A549 (cell line): ENCODE data around the gene NEURL1. TPM values are rescaled to one million over a fixed set of nuclear protein-coding genes. Genes with fewer than 3 reads are reported as not detected.

ENCODE experiments used
- ATAC-seq, 2 experiments: fragments of 200-7000 bp in 1 of 2; fragments of >200 bp in 1 of 2; cut with Nextera tagmentation in 1 of 2; cut with Tn5 transposase in 1 of 2; 3 replicates each; pipeline versions ENCODE4 v1.8.0 to v1.9.1; 2018 to 2020; ENCODE audit warnings: mild to moderate bottlenecking in 1 of 2, moderate library complexity in 1 of 2
- CTCF ChIA-PET: fragments of 300-600 bp; sonication (Branson Sonifier 250); formaldehyde crosslinking; extraction: SDS; loops from one replicate; lab custom pipeline; 2021; ENCODE audit warnings: antibody characterized with exemption, inconsistent platforms; lab: Yijun Ruan, JAX
- POLR2A ChIA-PET: fragments of 350-600 bp; formaldehyde crosslinking; extraction: SDS; loops from one replicate; lab custom pipeline; 2021; ENCODE audit warnings: antibody characterized with exemption, inconsistent platforms; lab: Yijun Ruan, JAX
- DNase-seq, 2 experiments: peaks; one replicate each; pipeline versions ENCODE4 v3.0.0 to v3.0.0-alpha.2; 2011 to 2016; ENCODE audit warnings: low read depth in 1 of 2, low spot score in 1 of 2
- FAIRE-seq: peaks from 2 replicates; lab custom pipeline; 2011; peaks lifted over from hg19 to GRCh38; lab: Jason Lieb, UNC
- H3K27ac ChIP-seq, 2 experiments: fragments of >200 bp; sonication (Bioruptor Twin); formaldehyde crosslinking; 3 replicates each; pipeline ENCODE4 v1.5.1; 2016 to 2017
- H3K4me1 ChIP-seq: fragments of >200 bp; sonication (Bioruptor Twin); formaldehyde crosslinking; 3 replicates; pipeline ENCODE4 v1.6.1; 2016
- H3K4me2 ChIP-seq: fragments of >200 bp; sonication (Bioruptor Twin); formaldehyde crosslinking; 3 replicates; pipeline ENCODE4 v1.6.1; 2016
- H3K4me3 ChIP-seq: fragments of >200 bp; sonication (Bioruptor Twin); formaldehyde crosslinking; 3 replicates; pipeline ENCODE4 v1.5.1; 2016
- H3K9me3 ChIP-seq: fragments of >200 bp; sonication (Bioruptor Twin); formaldehyde crosslinking; 3 replicates; pipeline ENCODE4 v1.6.1; 2016
- CBX2 ChIP-seq: fragments of 200-600 bp; sonication (generic); IDR thresholded peaks from 2 replicates; pipeline ENCODE4 v1.6.1; 2016; ENCODE audit warnings: low read depth, mild to moderate bottlenecking, borderline replicate concordance
- CEBPB ChIP-seq, 2 experiments: fragments of >200 bp in 1 of 2; sonication (Bioruptor Twin) in 1 of 2; formaldehyde crosslinking in 1 of 2; IDR thresholded peaks; 2 replicates each; pipeline ENCODE4 v1.6.1; 2012 to 2016
- CHD4 ChIP-seq: fragments of 200-600 bp; sonication (generic); IDR thresholded peaks from 2 replicates; pipeline ENCODE4 v1.6.1; 2016; ENCODE audit warnings: antibody characterized with exemption, mild to moderate bottlenecking, borderline replicate concordance
- EHMT2 ChIP-seq: fragments of 200-600 bp; sonication (generic); IDR thresholded peaks from 2 replicates; pipeline ENCODE4 v1.6.1; 2016; ENCODE audit warnings: antibody characterized with exemption, low read depth, mild to moderate bottlenecking, moderate library complexity
- FOSL2 ChIP-seq, 2 experiments: fragments of 450-650 bp in 1 of 2; fragments of >200 bp in 1 of 2; sonication (Bioruptor Twin) in 1 of 2; formaldehyde crosslinking; IDR thresholded peaks; 2 replicates each; pipeline versions ENCODE4 v1.5.0 to v1.6.1; 2016 to 2020; ENCODE audit warnings: mild to moderate bottlenecking in 1 of 2, moderate library complexity in 1 of 2
- HOXB5 ChIP-seq: fragments of 250-450 bp; sonication (Bioruptor Pico); IDR thresholded peaks from 2 replicates; pipeline ENCODE4 v1.5.0; 2020; ENCODE audit warnings: mild to moderate bottlenecking, moderate library complexity
- KDM1A ChIP-seq: fragments of 200-600 bp; sonication (generic); IDR thresholded peaks from 2 replicates; pipeline ENCODE4 v1.6.1; 2016; ENCODE audit warnings: low read depth, mild to moderate bottlenecking
- KDM5A ChIP-seq: fragments of 200-600 bp; sonication (generic); IDR thresholded peaks from 2 replicates; pipeline ENCODE4 v1.6.1; 2016; ENCODE audit warnings: antibody characterized with exemption, mild to moderate bottlenecking
- MAZ ChIP-seq: fragments of 150-350 bp; IDR thresholded peaks from 2 replicates; pipeline ENCODE4 v1.6.1; 2014; ENCODE audit warnings: antibody characterized with exemption, low read depth, low read length, borderline replicate concordance
- MYC ChIP-seq: IDR thresholded peaks from 2 replicates; pipeline ENCODE4 v1.6.1; 2012; ENCODE audit warnings: mild to moderate bottlenecking, inconsistent platforms, low read length, improper control_type of control experiment, borderline replicate concordance
- NFE2L2 ChIP-seq: fragments of 150-350 bp; conservative IDR thresholded peaks from 2 replicates; pipeline ENCODE4 v1.6.1; 2014; ENCODE audit warnings: low read length
- PHF8 ChIP-seq: fragments of 200-600 bp; sonication (generic); IDR thresholded peaks from 2 replicates; pipeline ENCODE4 v1.6.1; 2016; ENCODE audit warnings: low read depth, mild to moderate bottlenecking, antibody characterized with exemption, moderate library complexity, borderline replicate concordance
- TFCP2L1 ChIP-seq: fragments of 250-450 bp; sonication (Bioruptor Pico); IDR thresholded peaks from 2 replicates; pipeline ENCODE4 v1.5.0; 2021; ENCODE audit warnings: mild to moderate bottlenecking
- WGBS: methylation state at CpG from one replicate; pipeline ENCODE4 v1.1.6; 2017; ENCODE audit errors: missing lambda C conversion rate; 5-methylcytosine and 5-hydroxymethylcytosine counted together
- polyA plus RNA-seq, 4 experiments: library from polyadenylated mRNA; depleted of rRNA in 3 of 4; stranded (reverse); fragments of >200 nt; fragmentation: RNase III in 1 of 4; extraction: RNeasy Plus Mini Kit Qiagen cat#74134 plus additional on column Dnase treatment in 1 of 4; gene quantifications; 2 replicates in 3 of 4; 3 replicates in 1 of 4; pipeline ENCODE4 v1.2.3, GENCODE V29; 2011 to 2017
- TF ChIP-seq, protein P1 (sequence below): fragments of 200-600 bp; sonication (generic); IDR thresholded peaks from 2 replicates; pipeline ENCODE4 v1.6.1; 2016; ENCODE audit warnings: antibody characterized with exemption, mild to moderate bottlenecking, moderate library complexity
- TF ChIP-seq, protein P2 (sequence below): fragments of >200 bp; sonication (Bioruptor Twin); formaldehyde crosslinking; IDR thresholded peaks from 3 replicates; pipeline ENCODE4 v1.6.1; 2016
- TF ChIP-seq, protein P3 (sequence below): IDR thresholded peaks from 2 replicates; pipeline ENCODE4 v1.6.1; 2012; ENCODE audit warnings: low read depth, borderline replicate concordance
- TF ChIP-seq, protein P4 (sequence below): IDR thresholded peaks from 2 replicates; pipeline ENCODE4 v1.6.1; 2012

NEURL1 gene
- polyA plus RNA-seq, 2 of the 4 experiments (the other 2 are of a cell fraction): 0.06 to 0.37 TPM

DNA sequence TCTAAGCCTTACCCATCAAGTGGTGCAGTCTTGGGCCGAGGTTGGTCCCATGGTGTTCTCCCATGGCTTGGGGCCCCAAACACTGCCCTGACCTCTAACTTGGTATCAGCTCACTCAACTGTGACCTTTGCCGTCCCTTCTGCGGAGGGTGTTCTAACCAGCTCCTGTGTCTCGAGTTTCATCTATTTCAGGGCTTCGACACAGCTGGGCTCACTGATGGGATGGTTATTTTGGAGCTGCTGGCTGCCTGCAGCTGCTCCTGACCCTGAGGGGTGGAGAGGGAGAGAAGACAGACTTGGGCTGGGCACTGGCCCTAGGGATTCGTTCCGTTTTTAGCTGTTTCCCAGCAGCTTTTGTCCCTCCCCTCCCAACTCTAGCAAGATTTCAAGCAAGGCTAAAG, 86.9 kb downstream of the NEURL1 start:
- Histone ChIP-seq H3K27ac (no peak overlapping the region), H3K4me2 (no peak overlapping the region), H3K4me3 (no peak overlapping the region), H3K9me3 (no peaks in the 10 kb centered on the region), H3K4me1 (peaks cover 28% of the 10 kb centered on the region)
- FAIRE-seq (no peak), DNase-seq (no peak), ATAC-seq (no peak)
- ChIA-PET CTCF (interaction anchor here (0.9 to 10.5 kb wide), 5 partner anchors 10 to 679 kb away, joined by 3 to 100 read pairs (median 24); no protein-coding TSS in a partner anchor), POLR2A (no interaction called here)
- WGBS: 78% methylated on average over 7 of the region's 7 CpGs
- TF ChIP-seq TFCP2L1: no peak
- TF ChIP-seq CBX2: no peak
- TF ChIP-seq HOXB5 (CRISPR knock-in tag): no peak
- TF ChIP-seq, protein P1, sequence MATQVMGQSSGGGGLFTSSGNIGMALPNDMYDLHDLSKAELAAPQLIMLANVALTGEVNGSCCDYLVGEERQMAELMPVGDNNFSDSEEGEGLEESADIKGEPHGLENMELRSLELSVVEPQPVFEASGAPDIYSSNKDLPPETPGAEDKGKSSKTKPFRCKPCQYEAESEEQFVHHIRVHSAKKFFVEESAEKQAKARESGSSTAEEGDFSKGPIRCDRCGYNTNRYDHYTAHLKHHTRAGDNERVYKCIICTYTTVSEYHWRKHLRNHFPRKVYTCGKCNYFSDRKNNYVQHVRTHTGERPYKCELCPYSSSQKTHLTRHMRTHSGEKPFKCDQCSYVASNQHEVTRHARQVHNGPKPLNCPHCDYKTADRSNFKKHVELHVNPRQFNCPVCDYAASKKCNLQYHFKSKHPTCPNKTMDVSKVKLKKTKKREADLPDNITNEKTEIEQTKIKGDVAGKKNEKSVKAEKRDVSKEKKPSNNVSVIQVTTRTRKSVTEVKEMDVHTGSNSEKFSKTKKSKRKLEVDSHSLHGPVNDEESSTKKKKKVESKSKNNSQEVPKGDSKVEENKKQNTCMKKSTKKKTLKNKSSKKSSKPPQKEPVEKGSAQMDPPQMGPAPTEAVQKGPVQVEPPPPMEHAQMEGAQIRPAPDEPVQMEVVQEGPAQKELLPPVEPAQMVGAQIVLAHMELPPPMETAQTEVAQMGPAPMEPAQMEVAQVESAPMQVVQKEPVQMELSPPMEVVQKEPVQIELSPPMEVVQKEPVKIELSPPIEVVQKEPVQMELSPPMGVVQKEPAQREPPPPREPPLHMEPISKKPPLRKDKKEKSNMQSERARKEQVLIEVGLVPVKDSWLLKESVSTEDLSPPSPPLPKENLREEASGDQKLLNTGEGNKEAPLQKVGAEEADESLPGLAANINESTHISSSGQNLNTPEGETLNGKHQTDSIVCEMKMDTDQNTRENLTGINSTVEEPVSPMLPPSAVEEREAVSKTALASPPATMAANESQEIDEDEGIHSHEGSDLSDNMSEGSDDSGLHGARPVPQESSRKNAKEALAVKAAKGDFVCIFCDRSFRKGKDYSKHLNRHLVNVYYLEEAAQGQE: no peak
- TF ChIP-seq KDM5A: no peak
- TF ChIP-seq, protein P2, sequence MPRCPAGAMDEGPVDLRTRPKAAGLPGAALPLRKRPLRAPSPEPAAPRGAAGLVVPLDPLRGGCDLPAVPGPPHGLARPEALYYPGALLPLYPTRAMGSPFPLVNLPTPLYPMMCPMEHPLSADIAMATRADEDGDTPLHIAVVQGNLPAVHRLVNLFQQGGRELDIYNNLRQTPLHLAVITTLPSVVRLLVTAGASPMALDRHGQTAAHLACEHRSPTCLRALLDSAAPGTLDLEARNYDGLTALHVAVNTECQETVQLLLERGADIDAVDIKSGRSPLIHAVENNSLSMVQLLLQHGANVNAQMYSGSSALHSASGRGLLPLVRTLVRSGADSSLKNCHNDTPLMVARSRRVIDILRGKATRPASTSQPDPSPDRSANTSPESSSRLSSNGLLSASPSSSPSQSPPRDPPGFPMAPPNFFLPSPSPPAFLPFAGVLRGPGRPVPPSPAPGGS: no peak

DNA sequence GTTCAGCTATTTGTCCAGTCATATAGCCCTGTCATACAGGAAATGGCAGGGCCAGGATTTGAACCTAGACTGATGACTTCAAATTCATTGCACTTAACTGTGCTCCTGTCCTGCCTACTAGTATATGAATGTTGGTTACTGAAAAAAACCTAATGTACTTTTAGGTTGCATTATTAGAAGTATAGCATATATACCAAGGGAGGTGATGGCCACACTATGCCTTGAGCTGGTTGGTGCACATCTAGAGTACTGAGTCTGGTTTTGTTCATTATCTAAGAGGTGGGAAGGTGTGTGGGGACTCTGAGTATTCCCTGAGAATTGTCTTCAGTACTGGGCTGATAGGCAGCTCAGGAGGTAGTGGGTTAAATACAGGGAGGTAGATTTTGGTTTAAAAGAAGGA, 88.0 kb downstream of the NEURL1 start:
- H3K9me3 ChIP-seq: no peaks in the 10 kb centered on the region
- DNase-seq (no peak), ATAC-seq (no peak), FAIRE-seq (no peak)
- no peak overlapping the region for H3K4me2 ChIP-seq
- no peak overlapping the region for H3K4me3 ChIP-seq
- no peak for TF ChIP-seq FOSL2 (IDR thresholded peaks at IDR 0.05)
- no peak for TF ChIP-seq FOSL2 (CRISPR knock-in tag; IDR thresholded peaks at IDR 0.05)
- TF ChIP-seq, protein P3, sequence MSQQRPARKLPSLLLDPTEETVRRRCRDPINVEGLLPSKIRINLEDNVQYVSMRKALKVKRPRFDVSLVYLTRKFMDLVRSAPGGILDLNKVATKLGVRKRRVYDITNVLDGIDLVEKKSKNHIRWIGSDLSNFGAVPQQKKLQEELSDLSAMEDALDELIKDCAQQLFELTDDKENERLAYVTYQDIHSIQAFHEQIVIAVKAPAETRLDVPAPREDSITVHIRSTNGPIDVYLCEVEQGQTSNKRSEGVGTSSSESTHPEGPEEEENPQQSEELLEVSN: no peak
- TF ChIP-seq CEBPB (IDR thresholded peaks at IDR 0.05): no peak
- TF ChIP-seq, protein P4, sequence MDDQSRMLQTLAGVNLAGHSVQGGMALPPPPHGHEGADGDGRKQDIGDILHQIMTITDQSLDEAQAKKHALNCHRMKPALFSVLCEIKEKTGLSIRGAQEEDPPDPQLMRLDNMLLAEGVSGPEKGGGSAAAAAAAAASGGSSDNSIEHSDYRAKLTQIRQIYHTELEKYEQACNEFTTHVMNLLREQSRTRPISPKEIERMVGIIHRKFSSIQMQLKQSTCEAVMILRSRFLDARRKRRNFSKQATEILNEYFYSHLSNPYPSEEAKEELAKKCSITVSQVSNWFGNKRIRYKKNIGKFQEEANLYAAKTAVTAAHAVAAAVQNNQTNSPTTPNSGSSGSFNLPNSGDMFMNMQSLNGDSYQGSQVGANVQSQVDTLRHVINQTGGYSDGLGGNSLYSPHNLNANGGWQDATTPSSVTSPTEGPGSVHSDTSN: no peak
- no peak for TF ChIP-seq MAZ
- no peak for TF ChIP-seq PHF8
- peak; percentile 60; the same call in 1 of the 2 replicates for TF ChIP-seq KDM1A
- no peak for TF ChIP-seq EHMT2
- POLR2A ChIA-PET: no interaction called here
- CTCF ChIA-PET: interaction anchor here (0.9 to 10.5 kb wide), 6 partner anchors 9 to 680 kb away, joined by 3 to 100 read pairs (median 14); no protein-coding TSS in a partner anchor
- H3K27ac ChIP-seq: no peak overlapping the region
- H3K4me1 ChIP-seq: peaks cover 17% of the 10 kb centered on the region

DNA sequence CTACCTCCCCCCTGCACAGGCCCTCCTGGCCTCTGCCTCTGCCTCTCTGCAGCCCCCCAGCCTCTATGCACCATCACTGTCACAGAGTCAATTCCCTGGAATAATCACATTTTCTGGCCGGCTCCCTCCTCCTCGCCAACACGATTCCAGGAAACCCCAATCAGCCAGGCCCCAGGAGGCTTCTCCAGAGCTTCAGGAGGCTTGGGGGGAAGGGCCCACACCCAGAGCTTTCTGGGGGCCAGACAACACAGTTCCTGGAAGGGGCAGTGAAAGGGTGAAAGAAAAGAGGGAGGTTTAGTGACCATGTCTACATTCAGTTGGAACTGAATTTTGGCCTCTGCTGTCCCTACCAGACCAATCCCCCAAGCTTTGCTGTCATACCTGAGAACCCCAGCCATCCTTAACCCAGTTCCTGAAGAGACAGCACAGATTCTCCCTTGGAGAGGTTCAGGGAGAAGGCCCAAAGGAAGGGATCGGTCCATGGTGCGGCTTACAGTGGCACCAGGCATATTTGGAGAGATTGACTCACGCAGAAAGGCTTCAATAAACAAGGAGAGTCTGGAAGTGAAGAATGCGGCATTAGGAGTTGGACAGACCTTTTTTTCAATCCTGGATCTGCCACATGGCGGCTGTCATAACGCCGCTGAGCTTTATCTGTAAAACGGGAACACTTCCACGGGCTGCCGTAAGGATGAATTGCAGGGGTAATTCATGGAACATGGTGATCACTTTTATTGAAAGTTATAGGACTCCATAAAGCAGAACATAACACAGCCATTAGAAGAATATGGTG, 89.0 kb downstream of the NEURL1 start:
- Histone ChIP-seq H3K4me2 (no peak overlapping the region), H3K27ac (no peak overlapping the region), H3K4me3 (no peak overlapping the region), H3K9me3 (no peaks in the 10 kb centered on the region), H3K4me1 (peaks cover 10% of the 10 kb centered on the region)
- ChIA-PET POLR2A (no interaction called here), CTCF (interaction anchor here (0.6 to 10.5 kb wide), 6 partner anchors 8 to 171 kb away, joined by 3 to 100 read pairs (median 14); no protein-coding TSS in a partner anchor)
- TF ChIP-seq CHD4 (no peak), MYC (no peak), NFE2L2 (no peak)
- DNase-seq: no peak
- no peak for ATAC-seq
- 81% methylated on average over 13 of the region's 13 CpGs for WGBS
- FAIRE-seq: no peak
